Right lobe of liver (tissue), 4 donors: Measurements from ENCODE around the gene FOXP1.

ENCODE experiments used
- CTCF ChIP-seq, 4 donors: fragments of 200-600 bp in 3 of 4; fragments of 450-650 bp in 1 of 4; IDR thresholded peaks; one replicate each; pipeline versions ENCODE4 v1.5.1 to v1.8.0; 2016 to 2022; ENCODE audit warnings: antibody characterized with exemption in 4 of 4, mild to moderate bottlenecking in 2 of 4
- POLR2A ChIP-seq: fragments of 450-650 bp; IDR thresholded peaks from one replicate; pipeline ENCODE4 v1.6.1; 2017; ENCODE audit warnings: antibody characterized with exemption, mild to moderate bottlenecking
- donor health status: DM: no; HTN: no; CAD: no.
- donor health status: DM: no; HTN: no; CAD: no.
- donor health status: DM: no; HTN: yes; CAD: no.

- TF ChIP-seq CTCF (IDR thresholded peaks at IDR 0.05) (no peak), POLR2A (no peak)
Observed at GRCh38 chr3:71419369-71419768, 164.2 kb downstream of the FOXP1 start.
